Measurements from ENCODE around the gene EDAR.

DNA sequence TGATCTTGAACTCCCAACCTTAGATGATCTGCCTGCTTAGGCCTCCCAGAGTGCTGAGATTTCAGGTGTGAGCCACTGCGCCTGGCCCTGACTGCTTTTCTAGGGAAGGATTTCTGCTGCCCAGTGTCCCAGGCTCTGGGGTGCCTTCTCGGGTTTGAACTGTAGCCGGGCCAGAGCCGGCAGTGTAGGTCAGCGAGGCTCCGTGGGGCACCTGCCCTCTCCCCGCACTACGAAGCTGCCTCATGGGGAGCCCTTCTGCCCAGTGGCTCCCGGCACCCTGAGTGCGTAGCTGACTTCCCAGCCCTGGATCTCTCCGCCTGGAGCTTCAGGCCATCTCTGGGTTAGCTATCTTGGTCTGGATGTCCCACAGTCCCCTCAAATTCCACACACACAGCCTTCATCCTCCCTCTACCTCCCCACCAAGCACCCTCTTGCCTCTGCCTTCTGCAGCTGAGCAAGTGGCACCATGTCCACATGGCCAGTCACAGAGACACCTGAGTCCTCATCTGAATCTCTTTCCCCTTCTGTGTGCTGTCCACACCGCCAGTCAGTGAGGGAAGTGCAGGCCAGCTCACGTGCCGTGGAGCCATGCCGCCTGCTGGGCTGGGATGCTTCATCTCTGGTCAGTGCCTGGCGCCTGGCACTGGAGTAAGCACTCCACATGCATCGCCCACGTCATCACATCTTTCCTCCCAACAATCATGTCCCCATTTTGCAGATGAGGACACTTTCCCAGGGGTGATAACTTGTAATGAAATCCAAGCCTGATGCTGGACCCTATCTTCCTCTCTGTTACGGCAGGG, 69.2 kb downstream of the EDAR start:
- no peak for TF ChIP-seq EZH2 (IDR thresholded peaks at IDR 0.05; ENCODE audit: borderline replicate concordance, low read length)
- TF ChIP-seq, protein P1, sequence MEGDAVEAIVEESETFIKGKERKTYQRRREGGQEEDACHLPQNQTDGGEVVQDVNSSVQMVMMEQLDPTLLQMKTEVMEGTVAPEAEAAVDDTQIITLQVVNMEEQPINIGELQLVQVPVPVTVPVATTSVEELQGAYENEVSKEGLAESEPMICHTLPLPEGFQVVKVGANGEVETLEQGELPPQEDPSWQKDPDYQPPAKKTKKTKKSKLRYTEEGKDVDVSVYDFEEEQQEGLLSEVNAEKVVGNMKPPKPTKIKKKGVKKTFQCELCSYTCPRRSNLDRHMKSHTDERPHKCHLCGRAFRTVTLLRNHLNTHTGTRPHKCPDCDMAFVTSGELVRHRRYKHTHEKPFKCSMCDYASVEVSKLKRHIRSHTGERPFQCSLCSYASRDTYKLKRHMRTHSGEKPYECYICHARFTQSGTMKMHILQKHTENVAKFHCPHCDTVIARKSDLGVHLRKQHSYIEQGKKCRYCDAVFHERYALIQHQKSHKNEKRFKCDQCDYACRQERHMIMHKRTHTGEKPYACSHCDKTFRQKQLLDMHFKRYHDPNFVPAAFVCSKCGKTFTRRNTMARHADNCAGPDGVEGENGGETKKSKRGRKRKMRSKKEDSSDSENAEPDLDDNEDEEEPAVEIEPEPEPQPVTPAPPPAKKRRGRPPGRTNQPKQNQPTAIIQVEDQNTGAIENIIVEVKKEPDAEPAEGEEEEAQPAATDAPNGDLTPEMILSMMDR (IDR thresholded peaks at IDR 0.05; ENCODE audit: low read length) = no peak
